Right cardiac atrium (tissue), 5 donors: ENCODE results near the gene TTC28. TPM values are rescaled to one million over a fixed set of nuclear protein-coding genes. Genes with fewer than 3 reads are reported as not detected.
"Not testable (repeated sequence)": the region's sequence is repeated elsewhere in the genome, so short reads cannot be mapped to it uniquely, and the experiment has no call there.

ENCODE experiments used
- ATAC-seq, 2 donors: fragments of 200-7000 bp; cut with Tn5 transposase; one replicate each; pipeline versions ENCODE4 v1.8.0 to v1.9.1; 2020; ENCODE audit warnings: moderate library complexity in 2 of 2, mild to moderate bottlenecking in 1 of 2
- DNase-seq, 3 donors: peaks; one replicate each; pipeline ENCODE4 v3.0.0-alpha.2; 2020
- H3K27ac ChIP-seq: one replicate; pipeline ENCODE4 v1.5.1; 2013; ENCODE audit warnings: mild to moderate bottlenecking, low read length, control low read depth, moderate library complexity
- H3K27me3 ChIP-seq: one replicate; pipeline ENCODE4 v1.6.1; 2013; ENCODE audit not compliant: control insufficient read depth, insufficient read depth
- H3K4me1 ChIP-seq: one replicate; pipeline ENCODE4 v1.6.1; 2013; ENCODE audit warnings: low read length; ENCODE audit not compliant: control insufficient read depth, insufficient read depth
- H3K4me3 ChIP-seq: one replicate; pipeline ENCODE4 v1.5.1; 2013; ENCODE audit warnings: low read length, control low read depth
- H3K9me3 ChIP-seq: one replicate; pipeline ENCODE4 v1.6.1; 2013; ENCODE audit warnings: low read length; ENCODE audit not compliant: control insufficient read depth
- WGBS: extraction: QIAGEN DNeasy Blood & Tissue Kit; methylation state at CpG from one replicate; pipeline ENCODE4 v1.1.7; 2013; 5-methylcytosine and 5-hydroxymethylcytosine counted together
- intact Hi-C, 4 donors: fragments of 100-400 bp; cut with DNase I; formaldehyde crosslinking; loops; one replicate each; pipeline versions ENCODE4 v1.11.0 to v1.14.0; 2022 to 2023
- polyA plus RNA-seq: library from polyadenylated mRNA; stranded (reverse); fragments of 200-250 nt; gene quantifications from one replicate; pipeline ENCODE4 v1.2.3, GENCODE V29; 2013
- total RNA-seq, 4 donors: library from RNA; stranded (reverse); fragmentation: NEBNext Ultra II Directional; extraction: Animal tissue kit (Norgen Biotek cat#: 25700); gene quantifications; one replicate each; pipeline ENCODE4 v1.2.1, GENCODE V29; 2021
- donor health status: healthy with polysubstance abuse.
- donor health status: DM: no; HTN: yes; CAD: no.
- donor health status: DM: no; HTN: no; CAD: no.
- donor health status: DM: no; HTN: yes; CAD: no; lungs with severe emphysema.
- donor health status: DM: yes; HTN: yes; CAD: no.

The TTC28 gene
- total and polyA plus RNA-seq, 5 donors: 5.7 to 21.1 (median 18.9) TPM

- Histone ChIP-seq H3K4me1 (peaks cover 2% of the 10 kb centered on the region), H3K4me3 (no peak overlapping the region), H3K27me3 (no peaks in the 10 kb centered on the region), H3K9me3 (no peaks in the 10 kb centered on the region), H3K27ac (no peak overlapping the region)
- intact Hi-C loops: loop anchor here in 1 of 4 donors (10.0 kb wide), 1 partner anchor 63 kb away; no protein-coding TSS in a partner anchor
- DNase-seq (no peak), ATAC-seq (no peak)
- WGBS: 76% methylated on average over 3 of the region's 3 CpGs
Observed at GRCh38 chr22:28222052-28222451, 457.6 kb downstream of the TTC28 start.

GRCh38 chr22:28220626-28221363 lies 458.8 kb downstream of the TTC28 start:
- no peak overlapping the region for H3K27ac ChIP-seq
- no peak for DNase-seq
- H3K4me1 ChIP-seq: peaks cover 2% of the 10 kb centered on the region
- 58% methylated on average over 5 of the region's 5 CpGs for WGBS
- H3K27me3 ChIP-seq: no peaks in the 10 kb centered on the region
- ATAC-seq: no peak
- H3K9me3 ChIP-seq: no peaks in the 10 kb centered on the region
- H3K4me3 ChIP-seq: no peak overlapping the region
- intact Hi-C loops: loop anchor here in 1 of 4 donors (10.0 kb wide), 1 partner anchor 64 kb away; no protein-coding TSS in a partner anchor

- 98% methylated on average over 1 of the region's 1 CpG for WGBS
- Histone ChIP-seq H3K9me3 (no peaks in the 10 kb centered on the region), H3K27me3 (no peaks in the 10 kb centered on the region), H3K27ac (no peak overlapping the region), H3K4me3 (no peak overlapping the region), H3K4me1 (no peaks in the 10 kb centered on the region)
- ATAC-seq (no peak), DNase-seq (no peak)
- intact Hi-C loops: no loop called here
Observed at GRCh38 chr22:28217277-28217676, 462.4 kb downstream of the TTC28 start.

- DNase-seq, H3K27ac ChIP-seq, H3K4me3 ChIP-seq, ATAC-seq, H3K9me3 ChIP-seq, H3K4me1 ChIP-seq, intact Hi-C loops, H3K27me3 ChIP-seq: not testable (repeated sequence)
- 99% methylated on average over 5 of the region's 5 CpGs for WGBS
Observed at GRCh38 chr22:28214750-28215149, 464.9 kb downstream of the TTC28 start.

GRCh38 chr22:28209457-28209856 lies 470.2 kb downstream of the TTC28 start:
- H3K9me3 ChIP-seq, H3K27ac ChIP-seq, ATAC-seq, intact Hi-C loops, H3K27me3 ChIP-seq, H3K4me3 ChIP-seq, H3K4me1 ChIP-seq, DNase-seq: not testable (repeated sequence)
- WGBS: 80% methylated on average over 6 of the region's 6 CpGs

- Histone ChIP-seq H3K4me3 (no peak overlapping the region), H3K9me3 (no peaks in the 10 kb centered on the region), H3K27ac (no peak overlapping the region), H3K27me3 (no peaks in the 10 kb centered on the region), H3K4me1 (no peaks in the 10 kb centered on the region)
- no peak for DNase-seq
- no peak for ATAC-seq
- WGBS: 99% methylated on average over 2 of the region's 2 CpGs
- intact Hi-C loops: no loop called here
Observed at GRCh38 chr22:28208787-28209186, 470.9 kb downstream of the TTC28 start.

- 97% methylated on average over 2 of the region's 2 CpGs for WGBS
- no peak overlapping the region for H3K4me3 ChIP-seq
- H3K4me1 ChIP-seq: no peaks in the 10 kb centered on the region
- H3K27me3 ChIP-seq: no peaks in the 10 kb centered on the region
- intact Hi-C loops: no loop called here
- ATAC-seq: no peak
- H3K9me3 ChIP-seq: no peaks in the 10 kb centered on the region
- no peak overlapping the region for H3K27ac ChIP-seq
- DNase-seq: no peak
Observed at GRCh38 chr22:28208036-28208435, 471.6 kb downstream of the TTC28 start.

GRCh38 chr22:28207281-28208030 lies 472.2 kb downstream of the TTC28 start:
- Histone ChIP-seq H3K9me3 (no peaks in the 10 kb centered on the region), H3K4me3 (no peak overlapping the region), H3K27me3 (no peaks in the 10 kb centered on the region), H3K27ac (no peak overlapping the region), H3K4me1 (no peaks in the 10 kb centered on the region)
- WGBS: 88% methylated on average over 6 of the region's 6 CpGs
- DNase-seq (no peak), ATAC-seq (no peak)
- intact Hi-C loops: no loop called here

- H3K27me3 ChIP-seq: no peaks in the 10 kb centered on the region
- peaks cover 2% of the 10 kb centered on the region for H3K4me1 ChIP-seq
- H3K27ac ChIP-seq: no peak overlapping the region
- 100% methylated on average over 1 of the region's 1 CpG for WGBS
- intact Hi-C loops: no loop called here
- DNase-seq (no peak), ATAC-seq (no peak)
- no peaks in the 10 kb centered on the region for H3K9me3 ChIP-seq
- H3K4me3 ChIP-seq: no peak overlapping the region
Observed at GRCh38 chr22:28205926-28206325, 473.7 kb downstream of the TTC28 start.

GRCh38 chr22:28204382-28204781 lies 475.3 kb downstream of the TTC28 start:
- Histone ChIP-seq H3K9me3 (no peaks in the 10 kb centered on the region), H3K4me1 (peaks cover 3% of the 10 kb centered on the region), H3K27me3 (no peaks in the 10 kb centered on the region), H3K27ac (no peak overlapping the region), H3K4me3 (no peak overlapping the region)
- DNase-seq: no peak
- no peak for ATAC-seq
- intact Hi-C loops: no loop called here
- 55% methylated on average over 1 of the region's 1 CpG for WGBS

GRCh38 chr22:28203286-28203685 lies 476.4 kb downstream of the TTC28 start:
- H3K4me1 ChIP-seq: peaks cover 3% of the 10 kb centered on the region
- no peak overlapping the region for H3K27ac ChIP-seq
- WGBS: 56% methylated on average over 1 of the region's 1 CpG
- H3K4me3 ChIP-seq: no peak overlapping the region
- intact Hi-C loops: no loop called here
- ATAC-seq: no peak
- no peak for DNase-seq
- no peaks in the 10 kb centered on the region for H3K27me3 ChIP-seq
- no peaks in the 10 kb centered on the region for H3K9me3 ChIP-seq
